Fibroblast of upper back skin (primary cell): ENCODE data around the gene CENPF.
A peak's percentile ranks its signal among the peaks of the same experiment; 100 is the strongest.

Experiments used
- DNase-seq: peaks from one replicate; pipeline ENCODE4 v3.0.0-alpha.2; 2013

CENPF gene

DNA sequence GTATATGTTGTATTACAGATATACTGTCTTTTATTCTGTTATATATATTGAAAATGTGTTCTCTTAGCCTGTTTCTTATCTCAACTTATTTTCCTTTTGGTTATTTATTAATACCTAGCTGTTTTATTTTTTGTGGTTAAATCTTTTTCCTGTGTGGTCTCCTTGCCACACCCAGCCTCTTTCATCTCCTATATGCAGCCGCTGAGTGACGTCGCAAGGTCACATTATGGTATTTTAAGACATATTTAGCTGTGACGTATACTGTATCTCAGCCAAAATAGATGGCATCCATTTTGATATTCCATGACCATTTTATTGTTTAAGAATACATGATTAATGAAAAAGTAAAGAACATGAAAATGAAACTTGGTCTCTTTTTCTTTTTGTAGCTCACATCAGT lies 29.1 kb downstream of the CENPF start:
- DNase-seq: no peak

DNA sequence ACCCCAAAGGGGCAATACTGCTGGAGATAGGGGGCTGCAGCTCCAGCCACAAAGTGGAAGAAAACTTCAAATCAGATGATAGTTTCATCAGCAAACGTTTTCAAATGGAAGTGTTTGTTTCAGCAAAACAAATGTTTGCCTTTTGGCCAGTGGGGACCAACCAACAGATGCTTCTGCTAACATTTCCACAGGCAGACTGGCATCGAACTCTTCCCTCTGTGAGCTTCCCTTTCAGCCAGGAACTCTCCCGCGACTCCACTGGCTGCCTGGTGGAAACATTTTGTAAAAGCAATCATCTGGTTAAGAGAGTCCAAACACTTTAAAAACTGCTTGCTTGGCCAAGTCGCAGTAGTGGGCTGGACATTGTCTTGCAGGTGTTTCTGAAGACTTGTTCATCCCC lies 30.7 kb downstream of the CENPF start:
- no peak for DNase-seq

DNA sequence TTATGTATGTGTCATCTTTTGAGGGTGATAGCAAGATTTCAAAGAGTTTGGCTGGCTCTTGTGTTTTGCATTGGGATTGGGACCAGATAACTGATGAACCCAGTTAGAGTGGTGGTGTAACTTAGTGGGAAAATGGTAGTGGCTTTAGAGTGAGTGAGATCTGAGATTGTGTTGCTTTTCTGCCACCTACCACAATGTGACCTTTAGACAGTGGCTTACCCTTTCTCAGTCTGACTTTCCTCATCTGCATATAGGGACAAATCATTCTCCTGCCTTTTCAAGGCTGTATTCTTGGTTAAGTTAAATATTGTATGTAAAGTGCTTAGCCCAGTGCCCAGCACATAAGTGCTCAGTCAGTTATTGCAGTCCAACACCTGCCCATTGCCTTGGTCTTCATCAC lies 31.3 kb downstream of the CENPF start:
- DNase-seq: no peak

DNA sequence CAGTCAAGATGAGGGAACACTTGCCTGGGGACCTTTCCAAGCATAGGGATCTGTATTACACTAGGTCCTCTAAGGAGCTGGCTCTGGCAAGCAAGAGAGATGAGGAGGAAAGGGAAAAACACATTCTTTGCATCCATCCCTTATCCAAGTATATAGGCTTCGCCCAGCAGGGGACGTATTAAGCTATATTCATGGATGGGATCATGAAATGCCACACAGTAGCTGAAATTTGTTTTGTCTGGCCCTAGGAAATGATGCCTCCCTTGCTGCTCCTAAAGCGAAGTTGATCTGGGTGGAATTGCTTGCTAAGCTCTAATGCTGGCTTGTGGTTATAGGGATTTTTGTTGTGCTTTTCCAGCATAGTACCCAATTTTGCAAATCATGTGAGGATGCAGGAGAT lies 32.1 kb downstream of the CENPF start:
- DNase-seq: no peak

DNA sequence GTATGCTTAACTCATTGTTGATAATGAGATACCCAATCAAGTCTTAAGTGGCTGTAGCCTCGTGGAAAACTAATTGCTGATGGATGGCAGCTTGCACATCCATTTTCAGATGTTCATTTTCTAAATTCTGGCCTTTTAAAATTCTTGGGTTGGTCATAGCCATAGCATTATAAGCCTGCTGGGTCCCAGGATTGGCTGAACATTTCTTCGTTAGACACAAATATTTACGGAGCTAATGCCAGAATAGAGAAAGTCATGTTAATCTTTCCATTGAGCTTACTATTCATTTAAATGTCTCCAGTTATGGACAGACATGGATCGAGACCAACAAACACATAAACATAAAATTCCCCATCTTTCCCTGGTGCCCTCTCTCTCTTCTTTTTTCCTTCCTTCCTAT lies 32.5 kb downstream of the CENPF start:
- DNase-seq: no peak

DNA sequence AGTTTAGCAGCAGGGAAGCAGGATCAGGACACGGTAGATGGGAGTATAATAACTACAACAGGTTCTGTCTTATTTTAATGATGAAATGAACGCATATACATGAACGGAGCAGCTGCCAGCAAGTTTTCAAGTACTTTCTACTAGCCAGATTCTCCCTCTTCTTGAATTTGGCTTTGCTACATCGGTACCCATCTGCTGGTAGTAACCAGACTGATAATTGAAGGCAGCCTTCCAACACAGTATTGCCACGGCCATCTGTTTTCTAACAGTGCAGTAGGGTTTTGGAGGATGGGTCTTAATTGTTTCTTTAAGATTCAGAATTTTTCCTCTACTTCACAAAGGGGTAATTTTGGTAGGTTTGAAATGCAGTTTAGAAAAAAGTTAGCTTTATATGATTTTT lies 33.4 kb downstream of the CENPF start:
- DNase-seq: no peak

DNA sequence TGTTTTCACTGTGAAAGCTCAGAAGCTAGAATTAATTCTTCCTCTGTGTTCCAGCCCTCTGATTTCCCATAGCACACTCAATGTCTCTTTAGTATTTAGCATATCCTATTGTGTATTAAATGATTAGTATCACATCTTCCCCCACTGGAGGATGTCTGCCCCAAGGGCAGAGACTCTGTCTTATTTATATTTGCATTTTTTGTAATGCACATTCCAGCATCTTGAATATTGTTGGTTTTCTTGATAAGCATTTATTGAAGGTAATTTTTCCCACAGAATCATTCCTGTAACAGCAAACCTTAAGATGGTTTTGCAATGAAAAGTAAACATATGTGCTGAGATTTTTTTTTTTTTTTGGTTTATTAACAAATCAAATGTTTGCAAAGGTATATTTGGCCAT lies 34.1 kb downstream of the CENPF start:
- DNase-seq: no peak

DNA sequence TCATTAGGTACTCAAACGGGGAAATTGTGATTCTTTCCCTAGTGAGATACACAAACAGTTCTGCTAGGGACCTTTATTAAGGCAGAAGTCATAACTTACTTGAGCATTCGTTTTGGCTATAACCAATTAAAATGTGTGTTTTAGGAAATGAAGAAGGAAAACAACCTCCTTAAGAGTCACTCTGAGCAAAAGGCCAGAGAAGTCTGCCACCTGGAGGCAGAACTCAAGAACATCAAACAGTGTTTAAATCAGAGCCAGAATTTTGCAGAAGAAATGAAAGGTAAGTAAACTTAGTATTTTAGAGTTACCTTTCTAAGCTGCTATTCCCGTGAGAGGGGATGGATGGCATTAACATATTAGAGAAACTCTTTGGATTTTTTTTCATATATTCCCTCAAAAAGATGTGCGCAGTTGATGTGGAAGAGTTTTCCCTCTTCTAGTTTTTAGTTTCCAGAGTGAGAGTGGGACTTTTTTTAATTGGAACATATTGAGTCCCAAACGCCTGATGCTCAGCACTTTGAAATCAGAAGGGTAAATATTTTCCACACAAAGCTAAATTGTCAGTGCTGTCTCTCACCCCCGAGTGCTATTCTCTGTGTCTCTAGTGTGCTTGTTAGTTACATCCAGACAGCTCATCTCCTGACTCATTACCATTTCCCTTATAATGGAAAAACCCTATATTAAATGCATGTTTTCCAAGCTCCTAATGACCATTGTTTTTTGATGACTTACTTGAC lies 34.9 kb downstream of the CENPF start:
- peak; percentile 59 for DNase-seq

DNA sequence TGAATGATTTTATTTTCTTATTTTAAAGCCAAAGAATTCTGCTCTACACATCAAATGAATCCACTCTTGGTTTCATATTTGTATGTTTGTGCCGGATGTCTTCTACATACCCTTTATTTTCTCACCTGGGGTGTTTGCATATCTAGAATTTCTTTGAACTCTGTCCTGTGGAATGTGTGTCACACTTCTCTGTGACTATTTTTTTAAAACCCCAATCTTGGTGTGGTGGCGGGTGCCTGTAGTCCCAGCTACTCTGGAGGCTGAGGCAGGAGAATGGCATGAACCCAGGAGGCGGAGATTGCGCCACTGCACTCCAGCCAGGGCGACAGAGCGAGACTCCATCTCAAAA lies 35.4 kb downstream of the CENPF start:
- DNase-seq: no peak

DNA sequence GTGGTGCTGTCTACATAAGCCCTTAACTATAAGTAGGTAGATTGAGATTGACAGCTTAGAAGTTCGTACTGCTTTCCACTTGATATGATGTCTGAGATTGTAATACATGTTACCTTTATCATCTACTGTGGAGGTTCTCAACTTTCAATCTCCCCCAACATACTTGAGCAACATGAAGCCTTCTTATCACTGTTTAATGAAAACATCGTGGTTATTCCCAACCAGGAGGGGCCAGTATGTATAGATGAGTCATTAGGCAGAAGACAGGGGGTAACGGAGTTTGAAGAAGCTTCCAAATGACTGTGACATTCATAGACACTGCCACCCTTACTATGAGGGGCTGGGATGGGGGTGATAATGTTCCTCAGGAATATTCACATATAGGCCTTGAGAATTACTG lies 36.0 kb downstream of the CENPF start:
- peak; percentile 36 for DNase-seq

DNA sequence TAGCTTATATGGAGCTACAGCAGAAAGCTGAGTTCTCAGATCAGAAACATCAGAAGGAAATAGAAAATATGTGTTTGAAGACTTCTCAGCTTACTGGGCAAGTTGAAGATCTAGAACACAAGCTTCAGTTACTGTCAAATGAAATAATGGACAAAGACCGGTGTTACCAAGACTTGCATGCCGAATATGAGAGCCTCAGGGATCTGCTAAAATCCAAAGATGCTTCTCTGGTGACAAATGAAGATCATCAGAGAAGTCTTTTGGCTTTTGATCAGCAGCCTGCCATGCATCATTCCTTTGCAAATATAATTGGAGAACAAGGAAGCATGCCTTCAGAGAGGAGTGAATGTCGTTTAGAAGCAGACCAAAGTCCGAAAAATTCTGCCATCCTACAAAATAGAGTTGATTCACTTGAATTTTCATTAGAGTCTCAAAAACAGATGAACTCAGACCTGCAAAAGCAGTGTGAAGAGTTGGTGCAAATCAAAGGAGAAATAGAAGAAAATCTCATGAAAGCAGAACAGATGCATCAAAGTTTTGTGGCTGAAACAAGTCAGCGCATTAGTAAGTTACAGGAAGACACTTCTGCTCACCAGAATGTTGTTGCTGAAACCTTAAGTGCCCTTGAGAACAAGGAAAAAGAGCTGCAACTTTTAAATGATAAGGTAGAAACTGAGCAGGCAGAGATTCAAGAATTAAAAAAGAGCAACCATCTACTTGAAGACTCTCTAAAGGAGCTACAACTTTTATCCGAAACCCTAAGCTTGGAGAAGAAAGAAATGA lies 37.6 kb downstream of the CENPF start:
- no peak for DNase-seq

DNA sequence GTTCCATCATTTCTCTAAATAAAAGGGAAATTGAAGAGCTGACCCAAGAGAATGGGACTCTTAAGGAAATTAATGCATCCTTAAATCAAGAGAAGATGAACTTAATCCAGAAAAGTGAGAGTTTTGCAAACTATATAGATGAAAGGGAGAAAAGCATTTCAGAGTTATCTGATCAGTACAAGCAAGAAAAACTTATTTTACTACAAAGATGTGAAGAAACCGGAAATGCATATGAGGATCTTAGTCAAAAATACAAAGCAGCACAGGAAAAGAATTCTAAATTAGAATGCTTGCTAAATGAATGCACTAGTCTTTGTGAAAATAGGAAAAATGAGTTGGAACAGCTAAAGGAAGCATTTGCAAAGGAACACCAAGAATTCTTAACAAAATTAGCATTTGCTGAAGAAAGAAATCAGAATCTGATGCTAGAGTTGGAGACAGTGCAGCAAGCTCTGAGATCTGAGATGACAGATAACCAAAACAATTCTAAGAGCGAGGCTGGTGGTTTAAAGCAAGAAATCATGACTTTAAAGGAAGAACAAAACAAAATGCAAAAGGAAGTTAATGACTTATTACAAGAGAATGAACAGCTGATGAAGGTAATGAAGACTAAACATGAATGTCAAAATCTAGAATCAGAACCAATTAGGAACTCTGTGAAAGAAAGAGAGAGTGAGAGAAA lies 38.4 kb downstream of the CENPF start:
- no peak for DNase-seq

DNA sequence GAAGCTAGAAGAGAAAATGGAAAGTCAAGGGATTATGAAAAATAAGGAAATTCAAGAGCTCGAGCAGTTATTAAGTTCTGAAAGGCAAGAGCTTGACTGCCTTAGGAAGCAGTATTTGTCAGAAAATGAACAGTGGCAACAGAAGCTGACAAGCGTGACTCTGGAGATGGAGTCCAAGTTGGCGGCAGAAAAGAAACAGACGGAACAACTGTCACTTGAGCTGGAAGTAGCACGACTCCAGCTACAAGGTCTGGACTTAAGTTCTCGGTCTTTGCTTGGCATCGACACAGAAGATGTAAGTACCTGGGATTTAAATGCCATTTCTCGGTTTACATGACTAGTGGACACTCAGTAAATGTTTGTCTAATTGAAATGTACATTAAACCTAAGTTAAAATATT lies 40.0 kb downstream of the CENPF start:
- DNase-seq: no peak

DNA sequence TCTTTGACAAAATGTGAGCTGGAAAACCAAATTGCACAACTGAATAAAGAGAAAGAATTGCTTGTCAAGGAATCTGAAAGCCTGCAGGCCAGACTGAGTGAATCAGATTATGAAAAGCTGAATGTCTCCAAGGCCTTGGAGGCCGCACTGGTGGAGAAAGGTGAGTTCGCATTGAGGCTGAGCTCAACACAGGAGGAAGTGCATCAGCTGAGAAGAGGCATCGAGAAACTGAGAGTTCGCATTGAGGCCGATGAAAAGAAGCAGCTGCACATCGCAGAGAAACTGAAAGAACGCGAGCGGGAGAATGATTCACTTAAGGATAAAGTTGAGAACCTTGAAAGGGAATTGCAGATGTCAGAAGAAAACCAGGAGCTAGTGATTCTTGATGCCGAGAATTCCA lies 42.7 kb downstream of the CENPF start:
- DNase-seq: no peak

DNA sequence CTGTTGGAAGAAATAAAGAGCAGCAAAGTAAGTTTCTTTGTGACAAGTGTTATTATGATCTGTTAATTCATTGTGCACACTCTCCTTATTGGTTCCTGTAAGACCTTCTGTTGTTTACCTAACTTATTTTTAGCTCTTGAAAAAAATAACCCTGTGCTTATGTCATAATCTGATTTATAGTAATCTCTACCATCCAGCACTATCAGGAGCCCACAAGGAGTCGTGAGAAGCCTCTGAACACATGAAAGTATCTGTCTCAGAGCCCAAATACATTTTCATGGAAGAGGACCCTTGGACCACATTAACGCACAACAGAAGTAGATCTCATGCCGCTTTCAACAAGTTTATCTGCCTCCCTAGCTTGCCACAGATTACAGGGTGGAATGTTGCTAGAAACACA lies 45.8 kb downstream of the CENPF start:
- DNase-seq: no peak

DNA sequence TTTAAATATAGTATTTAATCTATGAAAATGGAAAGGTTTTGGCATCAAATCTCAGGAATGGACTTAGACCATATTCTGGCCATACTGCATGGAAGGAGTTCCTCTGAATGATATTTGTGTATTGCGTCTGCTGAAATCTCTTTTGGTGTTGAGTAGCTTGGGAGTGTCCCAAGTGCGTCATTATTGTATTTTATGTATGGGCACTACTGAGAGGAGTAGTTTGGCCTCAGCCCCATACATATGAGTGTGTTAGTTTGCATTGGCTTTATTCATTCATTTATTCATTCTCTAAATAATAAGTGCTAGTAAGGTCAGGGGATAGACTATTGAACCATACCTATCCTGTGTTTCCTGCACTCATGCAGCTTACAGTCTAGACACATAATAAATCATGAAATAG lies 46.6 kb downstream of the CENPF start:
- no peak for DNase-seq

DNA sequence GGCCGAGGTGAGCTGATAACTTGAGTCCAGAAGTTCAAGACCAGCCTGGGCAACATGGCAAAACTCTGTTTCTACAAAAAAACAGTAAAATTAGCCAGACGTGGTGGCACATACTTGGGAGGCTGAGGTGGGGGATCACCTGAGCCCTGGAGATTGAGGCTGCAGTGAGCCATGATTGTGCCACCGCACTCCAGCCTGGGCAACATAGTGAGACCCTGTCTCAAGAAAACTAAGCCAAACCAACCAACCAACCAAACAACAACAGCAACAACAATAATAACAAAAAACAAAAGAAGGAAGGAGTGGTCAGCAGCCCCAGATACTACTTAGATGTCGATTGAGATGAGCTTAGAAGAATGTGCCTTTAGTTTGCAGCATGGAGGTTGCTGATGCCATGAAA lies 47.7 kb downstream of the CENPF start:
- DNase-seq: no peak

DNA sequence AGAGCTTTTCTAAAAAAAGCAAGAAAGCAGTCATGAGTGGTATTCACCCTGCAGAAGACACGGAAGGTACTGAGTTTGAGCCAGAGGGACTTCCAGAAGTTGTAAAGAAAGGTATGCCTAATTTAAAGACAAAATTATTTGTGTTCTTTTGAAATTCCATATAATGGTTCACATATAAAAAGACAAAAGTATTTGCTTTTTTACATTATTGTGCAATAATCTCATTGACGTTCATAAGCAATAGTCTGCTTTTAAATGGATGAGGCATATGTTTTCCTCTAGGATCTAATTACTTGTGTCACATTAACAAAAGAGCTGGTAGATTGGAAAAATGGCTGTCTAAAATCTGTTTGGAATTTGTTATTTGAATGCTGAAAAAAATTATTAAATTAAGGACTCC lies 54.3 kb downstream of the CENPF start:
- DNase-seq: no peak

DNA sequence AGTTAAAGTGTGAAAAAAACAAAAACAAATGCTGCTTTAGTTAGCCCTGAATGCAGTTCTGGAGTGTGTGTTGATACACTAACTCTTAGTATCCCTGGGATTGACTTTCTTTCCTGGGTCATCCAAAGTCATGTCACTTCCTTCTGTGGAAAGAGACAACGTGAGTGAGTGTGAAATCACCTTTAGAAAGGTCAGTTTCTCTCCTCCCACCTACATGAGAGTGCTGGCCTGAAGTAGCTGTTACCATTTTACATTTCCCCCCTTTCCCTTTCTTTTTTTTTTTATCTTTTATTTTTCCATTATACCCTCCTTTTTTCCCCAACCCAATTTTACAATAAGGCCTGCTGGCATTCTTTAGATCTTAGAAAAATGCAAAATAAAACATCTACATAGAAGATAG lies 55.2 kb downstream of the CENPF start:
- DNase-seq: no peak

DNA sequence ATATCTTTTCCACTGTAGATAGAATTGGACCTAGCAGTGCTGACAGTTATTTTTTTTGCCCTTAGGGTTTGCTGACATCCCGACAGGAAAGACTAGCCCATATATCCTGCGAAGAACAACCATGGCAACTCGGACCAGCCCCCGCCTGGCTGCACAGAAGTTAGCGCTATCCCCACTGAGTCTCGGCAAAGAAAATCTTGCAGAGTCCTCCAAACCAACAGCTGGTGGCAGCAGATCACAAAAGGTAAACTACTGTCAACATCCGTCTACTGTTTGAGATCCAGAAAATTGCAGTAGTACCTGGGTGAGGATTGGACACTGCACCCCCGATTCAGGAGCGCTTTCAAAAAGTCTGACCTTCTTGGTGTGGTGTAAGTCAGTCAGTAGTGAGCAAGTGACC lies 55.8 kb downstream of the CENPF start:
- peak; percentile 69 for DNase-seq

DNA sequence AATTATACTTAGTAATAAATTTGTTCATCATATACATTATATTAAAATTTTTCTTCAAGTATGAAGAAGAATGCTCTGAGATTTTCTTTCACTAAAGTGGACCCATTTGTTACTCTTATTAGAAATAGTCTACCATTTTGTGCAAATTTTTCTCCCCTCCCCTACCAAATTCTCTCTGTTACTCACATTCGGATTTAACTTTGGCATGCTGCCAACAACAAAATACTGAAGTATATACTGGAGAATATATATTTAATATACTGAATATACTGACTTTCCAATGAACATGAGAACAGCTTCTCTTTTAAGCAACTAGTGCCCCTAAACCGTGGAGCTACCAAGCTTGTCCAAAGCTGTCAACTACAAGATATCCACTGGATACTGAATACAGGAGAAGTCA lies 57.2 kb downstream of the CENPF start:
- no peak for DNase-seq

DNA sequence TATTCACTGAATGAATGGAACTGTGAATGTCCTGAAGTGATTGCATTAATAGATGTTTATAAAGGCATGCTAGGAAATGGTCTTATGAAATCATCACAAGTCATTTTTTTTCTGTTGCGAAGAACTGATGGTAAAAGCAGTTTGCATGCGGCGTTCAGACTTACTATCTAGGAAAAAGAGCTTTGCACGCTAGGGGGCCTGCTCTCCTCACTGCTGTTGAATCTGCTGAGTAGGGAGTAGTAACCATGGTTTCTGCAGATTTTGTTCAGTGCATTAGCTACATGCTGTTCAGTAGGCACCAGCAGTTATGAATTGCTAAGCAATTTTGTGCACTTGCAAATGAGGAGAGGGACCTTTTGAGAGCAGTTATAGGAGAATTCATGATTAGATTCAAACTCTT lies 57.9 kb downstream of the CENPF start:
- peak; percentile 90 for DNase-seq

DNA sequence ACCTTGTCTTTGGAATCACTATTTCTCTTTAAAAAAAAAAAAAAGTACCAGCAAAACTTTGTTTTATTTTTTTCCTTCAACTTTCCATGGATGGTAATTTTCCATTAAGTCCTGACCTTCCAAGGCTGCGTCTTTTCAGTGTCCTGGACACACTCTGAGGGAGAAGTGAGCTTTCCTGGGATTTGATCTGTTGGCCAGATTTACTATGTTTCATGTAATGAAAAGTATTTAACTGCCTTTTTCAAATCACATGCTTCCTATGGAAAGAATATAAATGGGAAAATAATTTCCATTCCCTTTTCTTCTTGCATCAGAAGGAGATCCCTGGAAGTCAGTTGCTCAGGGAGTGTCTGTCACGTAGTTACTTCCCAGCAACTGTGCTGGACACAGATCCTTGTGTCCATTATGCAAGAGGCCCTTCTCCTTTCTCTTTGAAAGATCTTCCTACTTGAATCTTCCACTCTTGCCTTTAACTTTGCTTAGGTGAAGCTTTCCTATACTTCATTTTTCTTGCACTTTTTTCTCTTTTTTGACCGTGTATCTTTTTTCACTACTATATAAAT lies 59.3 kb downstream of the CENPF start:
- peak; percentile 26 for DNase-seq
